CD8-positive, alpha-beta memory T cell (primary cell): ENCODE data around the gene AHDC1. TPM values are rescaled to one million over a fixed set of nuclear protein-coding genes. Genes with fewer than 3 reads are reported as not detected.
"Not testable (repeated sequence)": the region's sequence is repeated elsewhere in the genome, so short reads cannot be mapped to it uniquely, and the experiment has no call there.

Source experiments
- CTCF ChIA-PET: fragments of 350-600 bp; sonication (Branson Sonifier 250); formaldehyde crosslinking; loops from one replicate; lab custom pipeline; 2021; ENCODE audit warnings: antibody characterized with exemption; lab: Charles Lee
- POLR2A ChIA-PET: fragments of 350-600 bp; sonication (Branson Sonifier 250); formaldehyde crosslinking; loops from one replicate; lab custom pipeline; 2021; ENCODE audit warnings: antibody characterized with exemption; lab: Charles Lee
- DNase-seq, 5 donors: peaks; one replicate each; pipeline versions ENCODE4 v3.0.0 to v3.0.0-alpha.2; 2020 to 2022; ENCODE audit warnings: mixed read lengths in 1 of 5
- H3K27ac ChIP-seq: one replicate; pipeline ENCODE4 v1.7.0; 2013; ENCODE audit warnings: low read depth, mild to moderate bottlenecking, low read length, moderate library complexity
- H3K27me3 ChIP-seq: 2 replicates; pipeline ENCODE4 v1.7.0; 2013; ENCODE audit warnings: low read length, mild to moderate bottlenecking; ENCODE audit not compliant: insufficient read depth, poor library complexity, severe bottlenecking
- H3K36me3 ChIP-seq: 2 replicates; pipeline ENCODE4 v1.7.0; 2013; ENCODE audit warnings: mild to moderate bottlenecking, low read length, moderate library complexity; ENCODE audit not compliant: insufficient read depth
- H3K4me1 ChIP-seq: 2 replicates; pipeline ENCODE4 v1.7.0; 2013; ENCODE audit warnings: mild to moderate bottlenecking, low read length, moderate library complexity; ENCODE audit not compliant: insufficient read depth
- H3K4me3 ChIP-seq: 2 replicates; pipeline ENCODE4 v1.7.0; 2013; ENCODE audit warnings: mild to moderate bottlenecking, low read length
- H3K9me3 ChIP-seq: 2 replicates; pipeline ENCODE4 v1.7.0; 2013; ENCODE audit warnings: mild to moderate bottlenecking, low read length
- H3K27ac Mint-ChIP-seq, 8 donors: one replicate each; pipeline ENCODE4 v1.8.0; 2020 to 2021; ENCODE audit warnings: mixed read lengths in 8 of 8, mild to moderate bottlenecking in 6 of 8, inconsistent platforms in 3 of 8, moderate library complexity in 3 of 8
- H3K27me3 Mint-ChIP-seq, 2 donors: one replicate each; pipeline ENCODE4 v1.8.0; 2020 to 2021; ENCODE audit warnings: mixed read lengths in 2 of 2, mild to moderate bottlenecking in 1 of 2, moderate library complexity in 1 of 2
- H3K36me3 Mint-ChIP-seq, 3 donors: one replicate each; pipeline ENCODE4 v1.8.0; 2020 to 2021; ENCODE audit warnings: mixed read lengths in 3 of 3, inconsistent platforms in 1 of 3, mild to moderate bottlenecking in 1 of 3
- H3K4me1 Mint-ChIP-seq, 3 donors: one replicate each; pipeline ENCODE4 v1.8.0; 2020 to 2021; ENCODE audit warnings: mixed read lengths in 3 of 3, inconsistent platforms in 1 of 3, mild to moderate bottlenecking in 1 of 3
- H3K4me3 Mint-ChIP-seq, 7 donors: one replicate each; pipeline ENCODE4 v1.8.0; 2020 to 2021; ENCODE audit warnings: mixed read lengths in 7 of 7, mild to moderate bottlenecking in 6 of 7, moderate library complexity in 4 of 7, inconsistent platforms in 2 of 7
- H3K9me3 Mint-ChIP-seq, 5 donors: one replicate each; pipeline ENCODE4 v1.8.0; 2020 to 2022; ENCODE audit warnings: mixed read lengths in 5 of 5, mild to moderate bottlenecking in 3 of 5, moderate library complexity in 2 of 5, inconsistent platforms in 1 of 5
- polyA plus RNA-seq: library from polyadenylated mRNA; unstranded; fragments of 300-500 nt; fragmentation: Illumina TruSeq; gene quantifications from one replicate; pipeline ENCODE4 v1.2.3, GENCODE V29; 2021
- total RNA-seq, 2 experiments: library from RNA; stranded (reverse); gene quantifications; one replicate each; pipeline ENCODE4 v1.2.3, GENCODE V29; 2021

AHDC1 gene
- total and polyA plus RNA-seq, 3 experiments from 2014 or later, result 1.9 to 11.5 (median 11.5) TPM

DNA sequence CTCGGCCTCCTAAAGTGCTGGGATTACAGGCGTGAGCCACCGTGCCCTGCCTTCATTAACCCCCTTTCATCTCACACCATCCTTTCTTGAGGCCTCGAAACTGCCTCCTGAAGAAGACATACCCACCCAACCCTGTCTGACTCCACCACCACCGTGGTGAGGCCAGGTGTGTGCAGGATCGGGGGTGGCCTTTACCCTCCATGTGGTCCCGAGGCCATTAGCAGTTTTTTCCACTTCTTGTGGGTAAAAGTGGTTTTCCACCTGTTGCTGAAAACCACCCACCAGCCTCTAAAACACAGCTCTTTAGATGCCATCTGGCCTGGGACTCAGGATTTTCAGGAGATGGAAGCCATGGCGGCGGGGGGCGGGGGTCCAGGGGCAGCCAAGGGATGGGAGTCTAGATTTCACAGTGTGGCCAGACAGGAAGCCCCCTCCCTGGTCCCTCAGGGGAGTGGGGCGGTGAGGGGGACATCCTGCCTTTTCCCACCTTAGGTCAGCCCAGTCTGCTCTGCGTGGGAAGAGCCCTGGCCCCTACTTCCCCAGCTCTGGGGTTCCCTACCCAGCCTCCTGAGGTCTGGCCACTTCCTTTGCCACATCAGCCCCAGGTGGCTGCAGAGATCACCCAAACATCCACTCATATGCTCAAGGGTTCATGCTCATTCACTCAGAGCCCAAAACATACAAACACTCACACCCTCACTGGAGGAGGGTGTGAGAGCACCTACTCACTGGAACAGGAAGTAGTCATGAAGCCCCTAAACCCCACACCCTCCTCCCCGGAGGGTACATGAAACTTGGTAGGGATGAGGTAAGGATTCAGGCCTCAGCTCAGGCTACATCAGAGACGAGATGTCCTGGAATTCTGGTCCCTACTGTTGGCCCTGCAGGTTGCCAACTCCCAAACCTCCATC is 28.7 kb upstream of the AHDC1 start:
- H3K4me3 ChIP-seq, result no peak overlapping the region
- ChIA-PET CTCF (interaction anchor here (0.9 to 2.1 kb wide), 3 partner anchors 9 to 37 kb away, joined by 3 to 10 read pairs (median 3); no protein-coding TSS in a partner anchor), POLR2A (interaction anchor here (0.6 to 1.7 kb wide), 2 partner anchors 26 to 30 kb away, joined by 3 to 4 read pairs; no protein-coding TSS in a partner anchor)
- H3K27ac ChIP-seq, result peak overlapping the region; percentile 2
- H3K36me3 ChIP-seq, result no peaks in the 10 kb centered on the region
- Mint-ChIP-seq H3K27ac (peak overlapping the region; percentile 77 to 96 (median 92)), H3K4me3 (peak overlapping the region; percentile 70 to 81 (median 79)), H3K9me3 (no peaks in the 10 kb centered on the region), H3K27me3 (no peaks in the 10 kb centered on the region), H3K36me3 (no peaks in the 10 kb centered on the region), H3K4me1 (peaks cover 62 to 80% (median 66%) of the 10 kb centered on the region in 3 donors)
- no peaks in the 10 kb centered on the region for H3K9me3 ChIP-seq
- peaks cover 67% of the 10 kb centered on the region for H3K4me1 ChIP-seq
- peak in 2 of 5 donors; percentile 34 to 74 for DNase-seq
- H3K27me3 ChIP-seq, result no peaks in the 10 kb centered on the region

DNA sequence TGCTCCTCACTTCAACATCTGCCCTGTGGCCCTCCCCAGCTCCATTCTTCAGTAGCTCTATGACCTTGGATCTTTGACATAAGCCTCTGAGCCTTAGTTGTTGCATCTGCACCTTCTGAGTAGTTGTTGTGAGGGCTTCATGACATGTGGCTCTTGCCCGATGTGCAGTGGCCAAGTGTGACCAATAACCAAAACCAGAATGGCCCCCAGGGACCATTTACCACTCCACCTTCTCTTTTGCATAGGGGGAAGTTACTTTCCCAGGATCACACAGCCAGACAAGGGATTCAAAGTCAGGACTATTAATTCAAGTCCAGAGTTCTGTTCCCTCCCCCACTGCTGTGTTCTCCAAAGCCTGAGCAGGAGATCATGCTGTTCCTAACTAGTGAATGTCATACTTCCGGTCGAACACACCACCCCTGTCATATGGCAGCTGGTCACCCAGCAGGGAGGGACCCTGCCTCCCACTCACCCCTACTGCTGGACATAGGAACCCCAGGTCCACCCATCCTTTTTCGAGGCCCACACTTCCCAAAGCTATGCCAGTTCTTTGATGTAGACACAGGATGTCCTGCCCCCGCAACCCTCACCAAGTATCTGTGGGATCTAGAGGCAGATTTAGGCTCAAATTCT is 27.0 kb upstream of the AHDC1 start:
- Mint-ChIP-seq H3K36me3 (no peaks in the 10 kb centered on the region), H3K4me1 (peaks cover 66 to 82% (median 74%) of the 10 kb centered on the region in 3 donors), H3K9me3 (no peaks in the 10 kb centered on the region), H3K27me3 (no peaks in the 10 kb centered on the region), H3K27ac (peak overlapping the region; percentile 35 to 95 (median 88)), H3K4me3 (peak overlapping the region; percentile 35 to 86 (median 66))
- ChIA-PET CTCF (interaction anchor here (1.0 to 1.5 kb wide), 4 partner anchors 13 to 38 kb away, joined by 3 to 4 read pairs (median 4); no protein-coding TSS in a partner anchor), POLR2A (interaction anchor here (0.6 to 0.7 kb wide), 2 partner anchors 10 to 32 kb away, joined by 3 read pairs; no protein-coding TSS in a partner anchor)
- Histone ChIP-seq H3K4me3 (no peak overlapping the region), H3K27me3 (no peaks in the 10 kb centered on the region), H3K4me1 (peaks cover 66% of the 10 kb centered on the region), H3K36me3 (no peaks in the 10 kb centered on the region), H3K27ac (no peak overlapping the region), H3K9me3 (no peaks in the 10 kb centered on the region)
- no peak for DNase-seq

DNA sequence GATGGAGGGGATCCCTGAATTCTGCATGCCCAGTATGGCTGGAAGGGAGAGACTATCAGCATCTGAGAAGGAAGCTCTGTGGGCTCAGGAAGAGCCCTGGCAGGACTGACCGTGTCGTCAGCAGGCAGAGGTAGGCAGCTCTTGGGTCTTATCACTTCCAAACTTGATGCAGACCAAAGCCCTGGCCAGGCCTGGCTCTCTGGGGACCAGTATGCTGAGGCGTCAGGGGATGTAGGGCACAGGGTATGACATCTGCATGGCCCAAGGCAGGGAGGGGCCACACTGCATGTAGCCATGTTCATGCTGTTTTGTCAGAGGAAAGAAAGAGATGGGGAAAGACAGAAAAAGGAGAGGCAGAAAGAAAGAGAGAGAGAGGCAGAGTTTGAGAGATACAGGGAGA is 24.8 kb upstream of the AHDC1 start:
- no peaks in the 10 kb centered on the region for H3K27me3 Mint-ChIP-seq
- H3K36me3 Mint-ChIP-seq, result no peaks in the 10 kb centered on the region
- no peak overlapping the region for H3K27ac ChIP-seq
- no peaks in the 10 kb centered on the region for H3K27me3 ChIP-seq
- peaks cover 58 to 70% (median 70%) of the 10 kb centered on the region in 3 donors for H3K4me1 Mint-ChIP-seq
- CTCF ChIA-PET, result interaction anchor here (1.1 to 3.2 kb wide), 8 partner anchors 8 to 295 kb away, joined by 3 to 10 read pairs (median 5); no protein-coding TSS in a partner anchor
- DNase-seq, result no peak
- no peak overlapping the region for H3K4me3 ChIP-seq
- H3K9me3 Mint-ChIP-seq, result no peaks in the 10 kb centered on the region
- no peak overlapping the region for H3K4me3 Mint-ChIP-seq
- peaks cover 72% of the 10 kb centered on the region for H3K4me1 ChIP-seq
- POLR2A ChIA-PET, result interaction anchor here (0.7 kb wide), 1 partner anchor 20 kb away, joined by 3 read pairs; no protein-coding TSS in a partner anchor
- H3K36me3 ChIP-seq, result no peaks in the 10 kb centered on the region
- H3K9me3 ChIP-seq, result no peaks in the 10 kb centered on the region
- H3K27ac Mint-ChIP-seq, result peak overlapping the region in 6 of 8 donors; percentile 19 to 94 (median 68)

DNA sequence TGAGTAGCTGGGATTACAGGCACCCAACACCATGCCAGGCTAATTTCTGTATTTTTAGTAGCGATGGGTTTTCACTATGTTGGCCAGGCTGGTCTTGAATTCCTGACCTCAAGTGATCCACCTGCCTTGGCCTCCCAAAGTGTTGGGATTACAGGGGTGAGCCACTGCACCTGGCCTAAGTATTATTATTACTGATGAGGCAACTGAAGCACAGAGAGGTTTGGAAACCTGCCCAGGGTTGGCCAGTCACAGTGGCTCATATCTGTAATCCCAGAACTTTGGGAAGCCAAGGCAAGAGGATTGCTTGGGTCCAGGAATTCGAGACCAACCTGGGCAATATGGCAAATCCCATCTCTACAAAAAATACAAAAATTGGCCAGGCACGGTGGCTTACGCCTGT is 23.8 kb upstream of the AHDC1 start:
- H3K36me3 ChIP-seq, POLR2A ChIA-PET, H3K27me3 ChIP-seq, DNase-seq, H3K27ac ChIP-seq, H3K27me3 Mint-ChIP-seq, H3K27ac Mint-ChIP-seq, H3K9me3 Mint-ChIP-seq, H3K36me3 Mint-ChIP-seq, H3K4me3 Mint-ChIP-seq, H3K9me3 ChIP-seq, H3K4me3 ChIP-seq: not testable (repeated sequence)
- peaks cover 72% of the 10 kb centered on the region for H3K4me1 ChIP-seq
- CTCF ChIA-PET, result interaction anchor here (1.3 to 3.2 kb wide), 6 partner anchors 9 to 331 kb away, joined by 3 to 10 read pairs (median 4); no protein-coding TSS in a partner anchor
- peaks cover 48 to 60% (median 60%) of the 10 kb centered on the region in 3 donors for H3K4me1 Mint-ChIP-seq

DNA sequence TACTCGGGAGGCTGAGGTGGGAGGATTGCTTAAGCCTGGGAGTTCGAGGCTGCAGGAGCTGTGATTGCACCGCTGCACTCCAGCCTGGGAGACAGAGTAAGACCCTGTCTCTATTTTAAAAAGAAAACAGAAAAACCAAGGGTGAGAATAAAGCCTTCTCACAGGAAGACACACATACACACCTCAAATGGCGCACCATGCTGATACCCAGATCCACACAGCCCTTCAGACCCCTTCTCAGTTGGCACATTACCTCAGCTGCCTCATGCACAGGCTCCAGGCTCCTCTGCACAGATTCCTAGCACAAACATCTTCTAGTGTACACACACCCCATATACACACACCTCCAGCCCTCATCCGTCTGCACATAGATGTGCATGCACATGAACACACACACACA is 23.1 kb upstream of the AHDC1 start:
- Histone ChIP-seq H3K9me3 (no peaks in the 10 kb centered on the region), H3K4me3 (no peak overlapping the region), H3K27ac (no peak overlapping the region), H3K36me3 (no peaks in the 10 kb centered on the region), H3K27me3 (no peaks in the 10 kb centered on the region), H3K4me1 (peaks cover 66% of the 10 kb centered on the region)
- Mint-ChIP-seq H3K27me3 (no peaks in the 10 kb centered on the region), H3K36me3 (no peaks in the 10 kb centered on the region), H3K4me1 (peaks cover 44 to 58% (median 56%) of the 10 kb centered on the region in 3 donors), H3K9me3 (no peaks in the 10 kb centered on the region), H3K27ac (peak overlapping the region in 5 of 8 donors; percentile 70 to 85 (median 80)), H3K4me3 (peak overlapping the region in 2 of 7 donors; percentile 48 to 75)
- CTCF ChIA-PET, result interaction anchor here (1.3 to 3.2 kb wide), 3 partner anchors 18 to 331 kb away, joined by 3 to 10 read pairs (median 5); no protein-coding TSS in a partner anchor
- no peak for DNase-seq
- POLR2A ChIA-PET, result no interaction called here

DNA sequence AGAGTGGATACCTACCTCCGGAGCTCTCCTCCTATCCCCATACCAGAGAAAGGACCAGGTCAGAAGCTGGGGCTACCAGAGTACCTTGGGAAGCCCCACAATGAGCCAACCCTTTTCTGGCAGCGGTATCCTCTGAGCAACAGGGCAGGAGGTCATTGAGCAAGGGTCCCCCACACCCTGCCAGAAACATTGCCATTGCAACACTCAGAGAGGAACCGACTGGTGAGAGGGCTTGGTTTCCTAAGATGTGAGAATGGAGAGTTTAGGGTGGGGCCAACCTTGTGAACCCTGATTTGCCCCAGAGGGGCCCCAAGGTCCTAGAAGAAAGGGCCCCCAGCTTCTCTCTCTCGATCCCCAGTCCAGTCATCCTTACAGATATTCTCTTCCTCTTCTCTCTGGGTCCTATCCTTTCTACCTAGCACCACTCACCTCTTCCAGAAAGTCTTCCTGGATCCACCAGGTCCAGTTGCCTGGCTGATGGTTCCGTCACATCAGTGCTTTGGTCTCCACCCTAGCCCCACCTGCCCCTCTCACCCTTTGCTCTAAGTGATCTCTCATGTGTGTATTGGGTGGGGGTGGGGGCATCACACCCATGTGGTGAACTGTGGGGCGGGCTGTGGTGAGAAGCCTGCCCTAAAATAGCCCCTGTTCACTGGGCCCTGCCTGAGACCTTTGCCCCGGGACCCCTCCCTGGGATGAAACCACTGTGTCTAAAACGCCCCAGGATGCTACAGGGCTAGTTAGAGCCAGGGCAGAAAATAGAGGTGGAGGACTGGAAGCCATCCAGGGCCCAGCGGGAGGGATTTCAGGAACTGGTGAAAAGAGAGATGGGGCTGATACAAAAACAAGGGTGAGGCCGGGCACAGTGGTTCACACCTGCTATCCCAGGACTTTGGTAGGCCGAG is 22.3 kb upstream of the AHDC1 start:
- Histone ChIP-seq H3K27ac (peak overlapping the region; percentile 28), H3K36me3 (no peaks in the 10 kb centered on the region), H3K4me1 (peaks cover 59% of the 10 kb centered on the region), H3K4me3 (peak overlapping the region; percentile 25), H3K27me3 (no peaks in the 10 kb centered on the region), H3K9me3 (no peaks in the 10 kb centered on the region)
- no peak overlapping the region for H3K4me3 Mint-ChIP-seq
- POLR2A ChIA-PET, result interaction anchor here (1.1 kb wide), 1 partner anchor 12 kb away, joined by 4 read pairs; no protein-coding TSS in a partner anchor
- no peak for DNase-seq
- H3K27ac Mint-ChIP-seq, result peak overlapping the region in 3 of 8 donors; percentile 80 to 84 (median 83)
- CTCF ChIA-PET, result interaction anchor here (0.9 to 1.3 kb wide), 3 partner anchors 37 to 330 kb away, joined by 3 to 4 read pairs (median 4); no protein-coding TSS in a partner anchor
- no peaks in the 10 kb centered on the region for H3K27me3 Mint-ChIP-seq
- peaks cover 37 to 51% (median 51%) of the 10 kb centered on the region in 3 donors for H3K4me1 Mint-ChIP-seq
- H3K9me3 Mint-ChIP-seq, result no peaks in the 10 kb centered on the region
- H3K36me3 Mint-ChIP-seq, result peaks cover 0 to 1% (median 0%) of the 10 kb centered on the region in 3 donors
